NCI-H1092 (cell line): ENCODE measurements around the gene EXOC3.

Experiments used
- DNase-seq: peaks from one replicate; lab custom pipeline; 2025; lab: John Stamatoyannopoulos, UW

Gene EXOC3

DNA sequence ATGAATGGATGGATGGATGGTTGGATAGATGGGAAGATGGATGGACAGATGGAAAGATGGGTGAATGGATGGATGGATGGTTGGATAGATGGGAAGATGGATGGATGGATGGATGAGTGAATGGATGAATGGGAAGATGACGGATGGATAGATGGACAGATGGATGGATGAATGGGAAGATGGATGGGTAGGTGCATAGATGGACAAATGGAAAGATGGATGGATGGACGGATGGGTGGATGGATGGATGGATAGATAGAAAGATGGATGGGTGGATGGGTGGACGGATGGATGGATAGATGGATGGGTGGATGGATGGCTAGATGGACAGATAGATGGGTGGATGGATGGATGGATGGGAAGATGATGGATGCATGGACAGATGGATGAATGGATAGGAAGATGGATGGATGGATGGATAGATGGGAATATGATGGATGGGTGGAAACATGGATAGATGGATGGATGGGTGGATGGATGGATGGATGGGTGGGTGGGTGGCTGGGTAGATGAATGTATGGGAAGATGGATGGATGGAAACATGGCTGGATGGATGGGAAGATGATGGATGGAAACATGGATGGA lies 16.5 kb upstream of the EXOC3 start:
- no peak for DNase-seq

- DNase-seq, result no peak
Observed at GRCh38 chr5:427415-428087, 15.4 kb upstream of the EXOC3 start.

- DNase-seq, result no peak
Observed at GRCh38 chr5:428219-428618, 14.8 kb upstream of the EXOC3 start.

DNA sequence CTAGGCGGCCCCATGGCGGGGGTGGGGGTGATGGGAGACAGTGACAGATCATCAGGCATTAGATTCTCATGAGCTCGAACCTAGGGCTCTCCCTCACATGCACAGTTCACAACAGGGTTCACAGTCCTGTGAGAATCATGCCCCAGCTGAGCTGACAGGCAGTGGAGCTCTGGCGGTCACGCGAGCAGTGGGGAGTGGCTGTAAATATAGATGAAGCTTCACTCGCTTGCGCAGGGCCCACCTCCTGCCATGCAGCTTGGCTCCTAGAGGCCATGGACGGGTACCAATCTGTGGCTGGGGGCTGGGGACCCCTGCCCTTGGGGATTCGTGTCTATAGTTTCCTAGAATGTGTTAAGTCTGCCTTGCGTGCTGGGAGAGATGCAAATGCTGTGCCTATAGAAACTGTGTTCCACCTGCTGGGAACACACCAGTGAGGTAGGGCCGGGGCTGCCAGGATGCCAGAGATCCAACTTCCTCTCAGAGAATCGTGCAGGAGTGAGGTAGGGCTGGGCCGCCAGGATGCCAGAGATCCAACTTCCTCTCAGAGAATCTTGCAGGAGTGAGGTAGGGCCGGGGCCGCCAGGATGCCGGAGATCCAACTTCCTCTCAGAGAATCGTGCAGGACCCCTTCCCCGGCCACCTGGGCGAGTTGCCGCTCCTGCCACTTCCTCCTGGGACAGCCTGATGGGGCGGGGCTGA lies 14.1 kb upstream of the EXOC3 start:
- DNase-seq, result no peak

- no peak for DNase-seq
Observed at GRCh38 chr5:429453-430188, 13.4 kb upstream of the EXOC3 start.

DNA sequence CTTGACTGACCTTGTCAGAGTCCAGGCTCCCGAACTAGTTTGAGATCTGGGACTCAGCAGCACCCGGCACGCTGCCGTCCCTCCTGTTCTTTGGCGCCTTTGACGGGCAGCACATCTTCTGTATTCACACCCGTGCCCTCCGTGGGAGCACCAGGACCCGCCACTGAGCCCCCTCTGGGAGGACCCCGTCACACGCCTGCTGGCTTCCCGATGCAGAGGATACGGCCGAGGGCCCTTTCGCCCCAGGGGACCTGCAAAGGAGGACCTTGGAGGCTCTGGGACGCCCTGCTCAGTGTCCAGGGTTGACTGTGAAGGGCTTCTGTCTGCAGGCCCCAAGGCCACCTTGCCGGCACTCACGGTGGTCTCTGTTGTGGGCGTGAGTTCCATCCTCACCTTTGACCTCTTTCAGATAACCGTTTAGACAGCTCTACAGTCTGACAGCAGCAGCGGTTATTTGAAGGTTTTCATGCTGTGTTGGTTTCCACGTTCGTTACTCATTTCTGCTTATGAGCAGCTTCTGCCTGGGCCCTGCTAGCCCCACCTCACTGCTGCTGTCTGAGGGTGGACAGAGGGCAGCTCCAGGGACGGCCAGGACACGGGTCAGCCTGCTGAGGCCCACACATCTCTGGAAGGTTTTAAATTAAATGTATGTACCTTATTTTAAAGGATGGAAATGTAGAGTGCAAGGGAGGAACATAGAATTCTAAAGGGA lies 12.6 kb upstream of the EXOC3 start:
- DNase-seq, result no peak

DNA sequence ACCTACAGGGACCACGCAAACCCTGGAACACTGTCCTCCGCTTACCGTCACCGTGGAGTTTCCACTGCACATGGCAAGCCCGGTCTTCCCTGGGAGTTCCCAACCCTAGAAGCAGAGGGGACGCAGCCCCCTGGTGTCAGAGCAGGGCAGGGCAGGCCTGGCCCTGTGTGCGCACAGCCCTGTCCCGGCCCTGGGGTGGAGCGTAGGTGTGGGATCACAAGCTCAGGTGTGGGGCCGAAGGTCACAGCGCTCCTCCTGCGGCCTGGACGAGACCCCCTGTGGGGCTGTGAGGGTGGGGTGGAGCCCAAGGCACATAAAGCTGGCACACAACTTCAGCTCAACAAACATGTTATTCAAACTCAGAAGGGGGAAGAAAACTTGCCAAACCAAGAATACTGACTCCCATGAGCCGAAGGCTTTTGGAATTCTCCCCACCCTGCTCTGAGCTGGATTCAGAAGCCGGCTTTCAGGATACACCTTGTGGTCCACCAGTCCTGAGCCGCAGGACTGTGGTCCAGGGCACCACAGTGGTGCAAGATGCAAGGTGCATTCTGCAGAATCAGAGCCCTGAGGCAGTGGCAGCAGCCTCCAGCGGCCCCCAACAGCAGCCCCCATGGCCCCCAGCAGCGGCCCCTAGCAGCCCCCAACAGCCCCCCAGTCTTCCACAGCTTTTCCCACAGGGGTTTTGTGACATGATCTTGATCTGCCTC lies 11.8 kb upstream of the EXOC3 start:
- no peak for DNase-seq

DNA sequence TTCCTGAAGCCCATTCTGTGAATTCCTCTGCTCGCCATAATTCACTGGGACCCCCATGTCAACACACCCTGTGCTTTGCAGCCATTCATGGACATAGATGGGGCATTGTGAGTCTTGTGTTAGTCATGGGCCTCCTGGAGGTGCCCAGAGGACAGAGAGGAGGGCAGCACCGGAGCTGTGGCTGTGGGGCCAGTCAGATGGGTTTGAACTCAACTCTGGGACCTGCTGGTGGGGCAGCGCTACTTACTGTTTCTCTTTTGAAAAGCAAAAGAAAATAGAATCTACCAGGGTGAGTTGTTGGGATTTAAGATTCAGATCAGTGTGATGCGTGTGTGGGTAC lies 11.3 kb upstream of the EXOC3 start:
- DNase-seq, result no peak

DNA sequence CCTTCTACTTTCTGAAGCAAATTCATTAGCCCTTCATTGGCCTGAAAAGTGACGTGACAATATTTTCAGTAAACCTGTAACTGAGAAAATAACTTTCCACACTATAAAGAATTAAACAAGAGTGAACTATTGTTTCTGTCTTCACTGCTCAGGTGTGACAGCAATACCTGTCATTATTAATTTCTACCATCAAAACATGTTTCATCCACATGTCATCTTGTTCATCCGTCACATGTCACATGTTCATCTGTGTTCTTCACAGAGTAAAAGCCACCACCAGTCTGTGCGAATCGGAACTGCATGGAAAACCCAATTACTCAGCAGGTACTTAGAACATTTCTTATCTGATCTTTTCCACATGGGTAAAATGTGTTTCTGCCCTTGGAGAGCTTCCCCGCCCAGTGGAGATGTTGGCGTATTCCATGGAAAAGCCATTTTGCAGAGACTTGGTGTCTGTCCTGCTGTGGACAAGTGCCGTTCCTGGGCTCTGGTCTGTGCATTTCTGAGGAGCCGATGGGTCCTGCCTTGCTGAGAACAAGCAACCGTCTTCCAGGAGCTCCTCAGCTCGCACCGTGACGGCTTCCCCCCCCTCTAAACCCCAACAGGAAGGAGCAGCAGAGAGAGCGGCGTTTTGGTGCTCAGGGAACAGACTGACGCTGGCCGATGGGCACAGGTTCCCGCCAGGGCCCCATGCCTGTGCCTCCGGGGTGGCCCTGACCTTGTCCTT lies 10.6 kb upstream of the EXOC3 start:
- DNase-seq, result no peak

DNA sequence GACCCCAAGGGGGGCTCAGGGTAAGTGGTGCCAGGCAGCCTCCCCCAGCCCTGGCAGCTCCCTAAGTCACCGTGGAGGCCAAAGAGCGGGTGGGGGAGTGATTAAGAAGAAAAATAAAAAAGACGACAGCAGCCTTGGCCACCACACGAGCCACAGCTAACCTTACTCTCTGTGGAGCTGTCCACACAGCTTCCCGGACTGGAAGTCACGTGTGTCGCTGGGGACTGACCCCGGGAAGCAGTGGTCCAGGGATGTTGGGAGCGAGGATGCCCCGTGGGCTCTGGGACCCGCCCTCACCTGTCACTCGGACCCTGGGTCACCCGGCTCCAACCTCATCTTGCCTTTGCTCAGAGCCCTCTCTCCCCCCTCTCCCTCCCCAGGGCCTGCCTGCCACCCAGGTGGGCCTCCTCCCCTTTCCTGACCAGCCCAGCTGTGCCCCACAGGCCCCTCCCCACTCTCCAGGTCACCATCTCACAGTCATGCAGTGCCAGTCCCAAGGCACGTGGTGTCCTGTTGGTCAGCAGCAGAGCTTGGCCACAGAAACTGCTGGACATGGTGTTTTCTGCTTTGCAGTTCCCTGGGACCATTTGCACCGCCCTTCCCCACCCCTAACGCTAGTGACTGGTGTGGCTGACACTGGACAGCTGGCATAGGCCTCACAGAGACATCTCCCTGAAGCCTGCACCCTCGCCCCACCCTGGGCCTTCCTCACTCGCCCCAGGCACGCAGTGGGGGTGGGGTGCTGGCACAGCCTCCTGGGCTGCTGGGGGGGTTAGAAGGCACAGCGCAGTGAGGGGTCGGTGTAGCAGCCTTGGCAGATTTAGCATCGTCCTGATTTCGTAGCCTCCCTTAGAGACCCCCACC lies 9.8 kb upstream of the EXOC3 start:
- DNase-seq, result no peak

GRCh38 chr5:433836-434235 lies 9.1 kb upstream of the EXOC3 start:
- DNase-seq, result no peak

DNA sequence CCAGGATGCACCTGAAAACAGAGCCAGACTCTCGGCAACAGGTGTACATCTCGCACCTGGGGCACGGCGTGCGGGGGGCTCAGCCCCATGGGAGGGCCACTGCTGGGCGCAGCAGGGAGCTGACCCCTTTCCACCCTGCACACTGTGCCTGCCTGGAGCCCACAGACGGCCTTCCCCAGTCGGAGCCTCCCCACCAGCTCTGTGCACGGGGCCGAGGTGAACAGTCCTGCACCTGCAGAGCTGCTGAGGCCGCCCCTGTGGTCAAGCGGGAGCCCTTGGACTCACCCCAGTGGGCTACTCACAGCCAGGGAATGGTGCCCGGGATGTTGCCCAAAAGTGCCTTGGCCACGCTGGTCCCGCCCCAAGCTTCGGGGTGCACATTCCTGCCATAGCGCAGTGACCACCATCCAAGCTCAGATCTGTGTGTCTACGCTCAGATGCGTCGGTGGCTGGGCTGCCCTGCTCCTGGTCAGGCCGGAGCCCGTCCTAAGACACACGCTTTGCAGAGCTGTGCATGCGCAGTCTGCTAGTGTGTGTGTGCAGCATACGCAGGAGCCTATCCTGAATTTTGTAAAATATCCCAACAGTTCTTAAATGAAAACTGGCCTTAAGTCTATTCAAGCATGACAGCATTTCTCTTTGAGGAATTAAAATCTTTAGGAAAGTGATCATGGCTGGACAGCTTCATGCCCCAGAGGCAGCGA lies 8.4 kb upstream of the EXOC3 start:
- DNase-seq, result no peak

DNA sequence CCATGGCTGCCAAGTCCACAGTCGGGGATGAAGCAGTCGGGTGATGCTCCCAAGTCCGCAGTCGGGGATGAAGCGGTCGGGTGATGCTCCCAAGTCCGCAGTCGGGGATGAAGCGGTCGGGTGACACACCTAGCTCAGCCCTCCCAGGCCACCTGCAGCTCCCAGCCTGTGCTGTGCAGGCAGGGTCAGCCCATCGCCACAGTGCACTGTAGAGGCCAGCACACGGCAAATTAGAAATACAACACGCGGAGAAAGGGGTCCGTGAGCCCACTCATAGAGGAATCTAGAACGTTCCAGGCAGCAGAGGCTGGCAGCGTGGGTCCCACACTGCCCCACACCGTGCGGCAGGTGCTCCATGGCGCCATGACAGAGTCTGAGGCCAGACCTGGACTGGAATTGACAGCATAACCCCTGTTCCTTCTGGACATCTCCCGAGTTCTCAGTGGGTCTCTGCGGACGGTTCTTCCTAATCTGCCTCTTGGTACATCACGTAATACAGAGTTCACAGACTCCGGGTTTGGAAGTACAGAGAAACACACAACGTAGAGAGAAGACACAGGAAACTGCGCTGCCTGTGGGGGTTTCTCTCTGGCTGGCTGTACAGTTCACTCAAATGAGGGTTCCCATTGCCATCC lies 7.7 kb upstream of the EXOC3 start:
- no peak for DNase-seq

- DNase-seq, result no peak
Observed at GRCh38 chr5:435961-436640, 6.9 kb upstream of the EXOC3 start.

DNA sequence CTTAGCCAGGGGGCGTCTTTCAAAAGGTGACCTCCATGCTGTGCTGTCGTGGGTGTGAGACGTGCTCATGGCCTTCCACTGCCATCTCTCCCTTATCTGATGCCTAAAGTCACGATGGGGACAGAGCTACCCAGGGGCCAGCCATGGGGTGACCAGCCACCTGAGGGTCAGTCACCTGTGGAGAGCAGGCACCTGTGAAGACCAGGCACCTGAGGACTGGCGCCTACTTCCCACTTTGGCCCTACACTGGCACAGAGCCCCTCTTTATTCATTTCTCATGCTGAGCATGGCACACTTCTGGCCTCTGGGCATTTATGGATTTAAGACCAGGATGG lies 6.4 kb upstream of the EXOC3 start:
- no peak for DNase-seq

DNA sequence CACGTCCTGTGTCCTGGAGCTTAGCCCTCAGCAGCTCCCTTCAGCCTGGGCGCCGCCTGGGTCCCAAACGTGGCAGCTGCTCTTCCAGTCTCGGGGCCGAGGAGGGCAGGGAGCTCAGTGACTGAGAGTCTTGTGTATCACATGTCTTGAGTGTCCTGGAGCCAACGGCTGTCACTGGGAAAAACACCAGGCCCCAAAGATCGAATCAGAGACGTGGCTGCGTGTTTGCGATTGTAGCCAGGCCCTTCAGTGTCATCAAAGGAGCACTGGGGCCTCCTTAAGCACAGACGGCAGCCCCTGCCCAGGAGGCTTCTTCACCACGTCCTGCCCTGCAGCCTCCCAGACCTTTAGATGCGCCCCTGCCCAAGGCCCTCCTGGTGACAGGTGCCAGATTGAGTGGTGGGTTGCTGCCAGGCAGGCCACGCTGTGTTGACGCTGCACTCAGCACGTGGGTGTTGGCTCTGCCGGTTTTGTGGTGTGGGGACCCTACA lies 5.7 kb upstream of the EXOC3 start:
- no peak for DNase-seq

DNA sequence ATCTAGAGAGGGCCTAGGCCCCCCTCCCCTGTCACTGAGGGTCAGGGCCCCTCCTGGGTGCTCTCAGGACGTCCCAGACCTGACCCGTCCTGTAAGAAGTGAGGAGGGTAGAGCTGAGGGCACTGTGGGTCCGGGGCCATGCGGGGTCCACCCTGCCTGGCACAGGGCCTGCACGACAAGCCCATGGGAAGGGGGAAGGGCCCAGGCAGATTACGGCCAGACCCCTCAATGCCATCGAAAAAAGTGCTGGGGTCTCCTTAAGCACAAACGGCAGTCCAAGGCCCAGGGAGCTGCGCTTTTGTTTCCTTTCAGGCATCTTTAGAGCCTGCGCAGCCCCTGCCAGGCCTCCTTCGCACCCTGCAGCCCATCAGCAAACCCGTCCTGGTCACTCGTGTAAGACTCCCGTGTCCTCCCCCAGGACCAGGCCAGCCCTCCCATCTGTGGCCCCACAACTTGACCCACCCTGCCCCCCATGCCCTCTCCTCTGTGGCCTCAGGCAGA lies 4.4 kb upstream of the EXOC3 start:
- no peak for DNase-seq

DNA sequence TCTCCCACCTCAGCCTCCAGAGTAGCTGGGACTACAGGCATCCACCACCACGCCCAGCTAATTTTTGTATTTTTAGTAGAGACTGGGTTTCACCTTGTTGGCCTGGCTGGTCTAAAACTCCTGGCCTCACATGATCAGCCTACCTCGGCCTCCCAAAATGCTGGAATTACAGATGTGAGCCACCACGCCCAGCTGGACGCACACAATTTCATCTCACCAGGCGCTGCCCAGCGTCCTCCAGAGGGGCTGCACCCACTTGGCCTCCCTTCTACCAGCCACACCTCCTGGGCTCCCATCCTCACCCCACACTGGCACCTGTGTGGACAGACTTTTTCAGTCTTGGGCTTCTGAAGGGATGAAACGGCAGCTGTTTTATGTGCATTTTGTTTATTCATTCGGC lies 3.8 kb upstream of the EXOC3 start:
- DNase-seq, result no peak
